NCI-H345 treated with DMSO at 0.1 percent for 48 hours (cell line): ENCODE measurements around the gene PLXNA4.

Source experiments
- DNase-seq: peaks from one replicate; lab custom pipeline; 2025; ENCODE audit not compliant: unreplicated experiment; lab: John Stamatoyannopoulos, UW

The PLXNA4 gene

GRCh38 chr7:132423594-132424200, 152.6 kb downstream of the PLXNA4 start:
- no peak for DNase-seq

- no peak for DNase-seq
Measured at GRCh38 chr7:132422502-132423111, 153.7 kb downstream of the PLXNA4 start.

- no peak for DNase-seq
Measured at GRCh38 chr7:132420527-132420926, 155.7 kb downstream of the PLXNA4 start.

- DNase-seq = no peak
Measured at GRCh38 chr7:132419542-132419941, 156.7 kb downstream of the PLXNA4 start.

- no peak for DNase-seq
Measured at GRCh38 chr7:132418840-132419239, 157.4 kb downstream of the PLXNA4 start.

GRCh38 chr7:132417103-132417906, 159.0 kb downstream of the PLXNA4 start:
- DNase-seq = no peak

- DNase-seq = no peak
Measured at GRCh38 chr7:132416395-132416794, 159.9 kb downstream of the PLXNA4 start.

- no peak for DNase-seq
Measured at GRCh38 chr7:132415259-132415658, 161.0 kb downstream of the PLXNA4 start.

- no peak for DNase-seq
Measured at GRCh38 chr7:132414857-132415256, 161.4 kb downstream of the PLXNA4 start.

GRCh38 chr7:132412435-132412834, 163.8 kb downstream of the PLXNA4 start:
- DNase-seq = no peak

GRCh38 chr7:132410861-132411541, 165.3 kb downstream of the PLXNA4 start:
- no peak for DNase-seq

- no peak for DNase-seq
Measured at GRCh38 chr7:132410385-132410784, 165.9 kb downstream of the PLXNA4 start.

- DNase-seq = no peak
Measured at GRCh38 chr7:132407764-132408163, 168.5 kb downstream of the PLXNA4 start.

- DNase-seq = no peak
Measured at GRCh38 chr7:132406039-132406438, 170.2 kb downstream of the PLXNA4 start.

GRCh38 chr7:132404261-132404660, 172.0 kb downstream of the PLXNA4 start:
- DNase-seq = no peak

- no peak for DNase-seq
Measured at GRCh38 chr7:132403465-132404110, 172.7 kb downstream of the PLXNA4 start.

GRCh38 chr7:132402751-132403245, 173.5 kb downstream of the PLXNA4 start:
- DNase-seq = no peak

- no peak for DNase-seq
Measured at GRCh38 chr7:132402096-132402495, 174.2 kb downstream of the PLXNA4 start.

GRCh38 chr7:132400561-132401142, 175.6 kb downstream of the PLXNA4 start:
- no peak for DNase-seq

GRCh38 chr7:132399367-132399766, 176.9 kb downstream of the PLXNA4 start:
- DNase-seq = no peak
